H1 (cell line): ENCODE results near the gene KCNK15. TPM values are rescaled to one million over a fixed set of nuclear protein-coding genes. Genes with fewer than 3 reads are reported as not detected.

Source experiments
- CTCF ChIA-PET: fragments of 300-600 bp; sonication (Branson Sonifier 250); formaldehyde crosslinking; loops from one replicate; lab custom pipeline; 2021; ENCODE audit not compliant: partially characterized antibody; lab: Charles Lee
- POLR2A ChIA-PET: fragments of 300-600 bp; sonication (Branson Sonifier 250); formaldehyde crosslinking; loops from one replicate; lab custom pipeline; 2021; ENCODE audit warnings: inconsistent platforms; ENCODE audit not compliant: partially characterized antibody; lab: Charles Lee
- DNase-seq, 2 experiments: peaks; one replicate each; pipeline versions ENCODE4 v3.0.0 to v3.0.0-alpha.2; 2010 to 2022; ENCODE audit warnings: low spot score in 2 of 2, low read depth in 1 of 2, mixed read lengths in 1 of 2
- FAIRE-seq: peaks from 2 replicates; lab custom pipeline; 2011; peaks lifted over from hg19 to GRCh38; lab: Jason Lieb, UNC
- H2AFZ ChIP-seq: 2 replicates; pipeline ENCODE4 v1.8.1; 2012; ENCODE audit warnings: low read length, inconsistent platforms
- H2AK5ac ChIP-seq: 2 replicates; pipeline ENCODE4 v1.6.1; 2013; ENCODE audit warnings: low read depth, low read length
- H2BK120ac ChIP-seq: replicated peaks from 2 replicates; pipeline ENCODE3; 2013; ENCODE audit warnings: low read depth, low read length, inconsistent platforms
- H2BK12ac ChIP-seq: 2 replicates; pipeline ENCODE4 v1.6.1; 2013; ENCODE audit warnings: low read depth, low read length
- H2BK15ac ChIP-seq: 2 replicates; pipeline ENCODE4 v1.6.1; 2013; ENCODE audit warnings: low read length
- H2BK20ac ChIP-seq: 2 replicates; pipeline ENCODE4 v1.6.1; 2013; ENCODE audit warnings: low read length
- H2BK5ac ChIP-seq: 2 replicates; pipeline ENCODE4 v1.6.1; 2013; ENCODE audit warnings: low read depth, low read length
- H3K14ac ChIP-seq: 2 replicates; pipeline ENCODE4 v1.6.1; 2013; ENCODE audit warnings: inconsistent platforms; ENCODE audit not compliant: insufficient read length
- H3K18ac ChIP-seq: 2 replicates; pipeline ENCODE4 v1.6.1; 2013; ENCODE audit warnings: low read length; ENCODE audit errors: extremely low read depth
- H3K23ac ChIP-seq: 2 replicates; pipeline ENCODE4 v1.6.1; 2013; ENCODE audit warnings: inconsistent platforms; ENCODE audit not compliant: insufficient read length
- H3K23me2 ChIP-seq: 2 replicates; pipeline ENCODE4 v1.6.1; 2013; ENCODE audit warnings: low read depth, low read length
- H3K27ac ChIP-seq: 2 replicates; pipeline ENCODE4 v1.6.1; 2011; ENCODE audit warnings: low read depth, low read length, inconsistent platforms
- H3K27me3 ChIP-seq, 4 experiments: replicated peaks in 1 of 4; 1 replicate in 1 of 4; 2 replicates in 3 of 4; pipeline versions ENCODE4 v1.6.1 to v1.8.1; 2011 to 2013; ENCODE audit warnings: low read length in 3 of 4, mild to moderate bottlenecking in 3 of 4, inconsistent platforms in 2 of 4, mixed read lengths in 2 of 4, moderate library complexity in 1 of 4; ENCODE audit not compliant: control insufficient read depth in 3 of 4, insufficient read depth in 3 of 4; ENCODE audit errors: extremely low read depth in 1 of 4
- H3K36me3 ChIP-seq, 4 experiments: 2 replicates each; pipeline versions ENCODE4 v1.6.1 to v1.8.1; 2011 to 2013; ENCODE audit warnings: mild to moderate bottlenecking in 4 of 4, low read length in 3 of 4, moderate library complexity in 2 of 4, control low read depth in 1 of 4, inconsistent platforms in 1 of 4; ENCODE audit not compliant: insufficient read depth in 4 of 4, control insufficient read depth in 2 of 4
- H3K4ac ChIP-seq: replicated peaks from 2 replicates; pipeline ENCODE3; 2013; ENCODE audit warnings: low read length, low read depth, mixed read lengths, inconsistent platforms; ENCODE audit not compliant: insufficient read length
- H3K4me1 ChIP-seq, 4 experiments: replicated peaks in 1 of 4; 1 replicate in 1 of 4; 2 replicates in 3 of 4; pipeline versions ENCODE4 v1.6.1 to v1.8.1; 2011 to 2013; ENCODE audit warnings: low read length in 3 of 4, inconsistent platforms in 2 of 4, mixed read lengths in 1 of 4; ENCODE audit not compliant: insufficient read depth in 4 of 4, control insufficient read depth in 3 of 4
- H3K4me2 ChIP-seq, 2 experiments: 2 replicates each; pipeline versions ENCODE4 v1.6.1 to v1.8.1; 2011 to 2013; ENCODE audit warnings: low read depth in 2 of 2, low read length in 2 of 2, control low read depth in 1 of 2, inconsistent platforms in 1 of 2, mild to moderate bottlenecking in 1 of 2; ENCODE audit not compliant: insufficient read depth in 1 of 2
- H3K4me3 ChIP-seq, 4 experiments: fragments of 200-600, 300-600 bp in 1 of 4; sonication (generic), shearing (Covaris generic), sonication (Bioruptor Twin) in 1 of 4; 2 replicates each; pipeline versions ENCODE4 v1.5.1 to v1.8.1; 2011 to 2016; ENCODE audit warnings: low read length in 4 of 4, low read depth in 3 of 4, control low read depth in 2 of 4, inconsistent platforms in 2 of 4, mild to moderate bottlenecking in 2 of 4, mixed read lengths in 1 of 4, moderate library complexity in 1 of 4; ENCODE audit not compliant: insufficient read depth in 2 of 4; ENCODE audit errors: extremely low read depth in 1 of 4
- H3K56ac ChIP-seq: replicated peaks from 2 replicates; pipeline ENCODE3; 2013; ENCODE audit warnings: low read depth, mild to moderate bottlenecking, mixed read lengths, low read length, inconsistent platforms; ENCODE audit not compliant: insufficient read length
- H3K79me1 ChIP-seq: 2 replicates; pipeline ENCODE4 v1.6.1; 2013; ENCODE audit warnings: low read depth, low read length, control low read depth
- H3K79me2 ChIP-seq, 2 experiments: 2 replicates each; pipeline versions ENCODE4 v1.6.1 to v1.8.1; 2012 to 2013; ENCODE audit warnings: low read length in 2 of 2, mild to moderate bottlenecking in 2 of 2, inconsistent platforms in 1 of 2; ENCODE audit not compliant: insufficient read depth in 2 of 2, control insufficient read depth in 1 of 2
- H3K9ac ChIP-seq, 4 experiments: replicated peaks in 1 of 4; 1 replicate in 1 of 4; 2 replicates in 3 of 4; pipeline versions ENCODE4 v1.6.1 to v1.8.1; 2011 to 2013; ENCODE audit warnings: low read depth in 3 of 4, low read length in 3 of 4, control low read depth in 2 of 4, mild to moderate bottlenecking in 2 of 4, moderate library complexity in 2 of 4, inconsistent platforms in 1 of 4; ENCODE audit errors: extremely low read depth in 1 of 4
- H3K9me3 ChIP-seq, 2 experiments: 2 replicates each; pipeline versions ENCODE4 v1.6.1 to v1.8.1; 2012 to 2013; ENCODE audit warnings: mild to moderate bottlenecking in 2 of 2, moderate library complexity in 2 of 2, control low read depth in 1 of 2, inconsistent platforms in 1 of 2, low read depth in 1 of 2, low read length in 1 of 2, mixed read lengths in 1 of 2; ENCODE audit not compliant: insufficient read depth in 2 of 2
- H4K20me1 ChIP-seq, 2 experiments: replicated peaks in 1 of 2; 2 replicates each; pipeline versions ENCODE3 to v1.8.1; 2011 to 2013; ENCODE audit warnings: inconsistent platforms in 2 of 2, low read length in 2 of 2, mild to moderate bottlenecking in 1 of 2; ENCODE audit not compliant: insufficient read depth in 2 of 2, control insufficient read depth in 1 of 2
- H4K5ac ChIP-seq: 2 replicates; pipeline ENCODE4 v1.6.1; 2013; ENCODE audit warnings: low read length, low read depth, mixed read lengths, inconsistent platforms; ENCODE audit not compliant: insufficient read length
- H4K8ac ChIP-seq: 2 replicates; pipeline ENCODE4 v1.8.0; 2013; ENCODE audit warnings: mild to moderate bottlenecking, moderate library complexity, low read length, inconsistent platforms; ENCODE audit not compliant: insufficient read depth; ENCODE audit errors: extremely low read depth
- H4K91ac ChIP-seq: replicated peaks from 2 replicates; pipeline ENCODE3; 2013; ENCODE audit warnings: low read length, mixed read lengths, inconsistent platforms; ENCODE audit not compliant: insufficient read length
- WGBS, 2 experiments: shearing (Covaris generic) in 1 of 2; methylation state at CpG; one replicate each; pipeline versions ENCODE4 v1.1.6 to v1.1.7; 2013 to 2015; ENCODE audit warnings: low lambda C conversion rate in 2 of 2, mixed read lengths in 2 of 2, inconsistent platforms in 1 of 2, low coverage in 1 of 2, missing lambda C conversion rate in 1 of 2; ENCODE audit not compliant: insufficient replicate concordance in 2 of 2, insufficient coverage in 1 of 2, insufficient read length in 1 of 2; ENCODE audit errors: extremely low coverage in 1 of 2, missing lambda C conversion rate in 1 of 2; 5-methylcytosine and 5-hydroxymethylcytosine counted together
- polyA plus RNA-seq, 7 experiments: library from polyadenylated mRNA; depleted of rRNA in 3 of 7; stranded (reverse) in 5 of 7; unstranded in 2 of 7; fragments of >200 nt in 5 of 7; fragments of 200-250 nt in 2 of 7; gene quantifications; 1 replicate in 5 of 7; 2 replicates in 1 of 7; 4 replicates in 1 of 7; pipeline versions ENCODE4 v1.2.1 to v1.2.3, GENCODE V29; 2011 to 2013; ENCODE audit warnings: missing spikeins in 2 of 7, mixed read lengths in 2 of 7
- total RNA-seq: library from RNA; stranded (reverse); fragmentation: NEBNext Ultra II Directional; extraction: Animal tissue kit (Norgen Biotek cat#: 25700); gene quantifications from 2 replicates; pipeline ENCODE4 v1.2.1, GENCODE V29; 2021

Gene KCNK15
- total and polyA plus RNA-seq, 2 of the 8 experiments (the other 6 are each of a cell fraction or from before 2014, with no cell fraction given), result 0.24 to 0.33 TPM

GRCh38 chr20:44715499-44716308, 30.0 kb upstream of the KCNK15 start:
- H3K4me2 ChIP-seq, result no peak overlapping the region
- POLR2A ChIA-PET, result interaction anchor here (1.0 to 1.7 kb wide), 2 partner anchors 12 to 14 kb away, joined by 3 to 6 read pairs; no protein-coding TSS in a partner anchor

More at GRCh38 chr20:44715499-44716308, 30.0 kb upstream of the KCNK15 start:
- CTCF ChIA-PET, result interaction anchor here (0.5 to 20.4 kb wide), 5 partner anchors 12 to 449 kb away, joined by 3 to 180 read pairs (median 67); no protein-coding TSS in a partner anchor
- Histone ChIP-seq H4K8ac (no peak overlapping the region; the same call in 1 of the 2 replicates), H2AFZ (no peak overlapping the region), H3K27ac (no peak overlapping the region), H3K79me2 (no peaks in the 10 kb centered on the region), H2BK12ac (no peak overlapping the region), H3K14ac (no peak overlapping the region), H2BK20ac (no peak overlapping the region), H3K23me2 (no peaks in the 10 kb centered on the region), H4K91ac (no peak overlapping the region), H3K18ac (peak overlapping the region; percentile 5; the same call in 1 of the 2 replicates), H3K4me3 (no peak overlapping the region), H3K27me3 (no peaks in the 10 kb centered on the region), H3K9me3 (no peaks in the 10 kb centered on the region), H4K5ac (no peak overlapping the region), H2AK5ac (no peak overlapping the region), H3K4me1 (peaks cover 0 to 3% (median 0%) of the 10 kb centered on the region in 4 experiments; a peak in 1 of 7 replicates), H2BK120ac (no peak overlapping the region), H3K79me1 (no peaks in the 10 kb centered on the region), H2BK15ac (no peak overlapping the region), H2BK5ac (no peak overlapping the region), H3K9ac (no peak overlapping the region), H3K36me3 (no peaks in the 10 kb centered on the region), H4K20me1 (no peaks in the 10 kb centered on the region), H3K56ac (no peak overlapping the region), H3K23ac (no peak overlapping the region), H3K4ac (no peak overlapping the region)
- DNase-seq (no peak), FAIRE-seq (no peak)
- 89% methylated on average over 4 of the region's 5 CpGs; no CpG with 5 or more reads in 1 of the 2 experiments for WGBS, 2 experiments
